ENCODE measurements around the gene UQCRC2. TPM values are rescaled to one million over a fixed set of nuclear protein-coding genes. Genes with fewer than 3 reads are reported as not detected.
A peak's percentile ranks its signal among the peaks of the same experiment; 100 is the strongest.

Gene UQCRC2
- polyA plus RNA-seq, 1 of the 3 experiments (the other 2 are of a cell fraction) = 155 TPM

DNA sequence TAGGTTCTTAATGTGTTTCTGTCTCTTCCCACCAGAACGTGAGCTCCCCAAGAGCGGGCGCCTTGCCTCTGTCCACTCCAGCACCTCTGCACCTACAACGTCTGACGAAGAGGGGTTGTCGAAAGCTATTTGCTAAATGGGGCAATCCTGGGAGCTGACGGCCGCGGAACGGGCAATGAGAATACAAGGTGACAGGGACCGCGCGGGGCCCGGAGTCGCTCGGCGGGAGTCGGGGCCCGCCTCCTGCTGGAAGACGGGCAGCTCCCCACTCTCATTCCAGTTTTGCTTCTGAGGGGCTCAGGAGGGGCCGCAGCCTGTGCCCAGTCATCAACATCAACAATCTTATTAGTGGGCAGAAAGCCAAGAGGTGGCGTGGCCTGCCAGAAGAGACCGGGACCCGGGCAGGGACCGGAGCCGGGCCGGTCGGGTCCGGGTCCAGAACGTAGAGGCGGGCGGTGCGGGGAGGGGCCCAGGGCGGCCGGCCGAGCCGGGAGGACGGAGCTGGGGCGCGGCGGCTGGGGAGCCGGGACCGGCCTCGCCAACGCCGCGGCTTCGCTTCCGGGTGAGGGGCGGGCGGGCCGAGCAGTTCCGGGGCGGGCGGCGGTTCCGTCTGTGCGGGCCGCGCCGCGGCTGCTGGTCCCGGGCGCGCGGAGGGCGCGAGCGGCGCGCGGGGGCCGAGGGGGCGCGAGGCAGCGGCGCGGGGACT lies 54.5 kb downstream of the UQCRC2 start, which contains the start of gene MOSMO:
Gene MOSMO (plus strand): TSS at position 603 of the 706 bp plus-strand sequence. CDS start 191 bp downstream, outside the sequence.
- H3K27ac ChIP-seq (ENCODE audit: low read depth in 2 of 2, low read length in 1 of 2) = peak within 1 kb of the TSS; percentile 62 to 90; a peak in 3 of 4 replicates
- peaks cover 0 to 13% of the 10 kb centered on the region in 2 experiments; a peak in 1 of 4 replicates for H3K4me1 ChIP-seq (ENCODE audit: control insufficient read depth in 1 of 2, insufficient read depth in 2 of 2, low read depth in 1 of 2, low read length in 1 of 2)
- ChIA-PET CTCF (interaction anchor here (1.3 to 6.8 kb wide), 9 partner anchors 8 to 184 kb away, joined by 3 to 95 read pairs (median 7); no protein-coding TSS in a partner anchor), POLR2A (interaction anchor here (0.5 to 1.4 kb wide), 9 partner anchors 10 to 612 kb away, joined by 3 to 7 read pairs (median 3); no protein-coding TSS in a partner anchor)
- peaks cover 23% of the 10 kb centered on the region for H4K20me1 ChIP-seq (ENCODE audit: insufficient read depth)
- under 1% methylated on average over 21 of the region's 78 CpGs for WGBS (ENCODE audit: low lambda C conversion rate)
- no peaks in the 10 kb centered on the region for H3K9me2 ChIP-seq
- H3K9me3 ChIP-seq = no peaks in the 10 kb centered on the region
- no peaks in the 10 kb centered on the region for H3K27me3 ChIP-seq (ENCODE audit: insufficient read depth)
- peak; percentile 83 for TF ChIP-seq GABPA (IDR thresholded peaks at IDR 0.05; ENCODE audit: low read depth)
- TF ChIP-seq GATA2 (CRISPR knock-in tag; IDR thresholded peaks at IDR 0.05) = no peak
- TF ChIP-seq, protein P1, sequence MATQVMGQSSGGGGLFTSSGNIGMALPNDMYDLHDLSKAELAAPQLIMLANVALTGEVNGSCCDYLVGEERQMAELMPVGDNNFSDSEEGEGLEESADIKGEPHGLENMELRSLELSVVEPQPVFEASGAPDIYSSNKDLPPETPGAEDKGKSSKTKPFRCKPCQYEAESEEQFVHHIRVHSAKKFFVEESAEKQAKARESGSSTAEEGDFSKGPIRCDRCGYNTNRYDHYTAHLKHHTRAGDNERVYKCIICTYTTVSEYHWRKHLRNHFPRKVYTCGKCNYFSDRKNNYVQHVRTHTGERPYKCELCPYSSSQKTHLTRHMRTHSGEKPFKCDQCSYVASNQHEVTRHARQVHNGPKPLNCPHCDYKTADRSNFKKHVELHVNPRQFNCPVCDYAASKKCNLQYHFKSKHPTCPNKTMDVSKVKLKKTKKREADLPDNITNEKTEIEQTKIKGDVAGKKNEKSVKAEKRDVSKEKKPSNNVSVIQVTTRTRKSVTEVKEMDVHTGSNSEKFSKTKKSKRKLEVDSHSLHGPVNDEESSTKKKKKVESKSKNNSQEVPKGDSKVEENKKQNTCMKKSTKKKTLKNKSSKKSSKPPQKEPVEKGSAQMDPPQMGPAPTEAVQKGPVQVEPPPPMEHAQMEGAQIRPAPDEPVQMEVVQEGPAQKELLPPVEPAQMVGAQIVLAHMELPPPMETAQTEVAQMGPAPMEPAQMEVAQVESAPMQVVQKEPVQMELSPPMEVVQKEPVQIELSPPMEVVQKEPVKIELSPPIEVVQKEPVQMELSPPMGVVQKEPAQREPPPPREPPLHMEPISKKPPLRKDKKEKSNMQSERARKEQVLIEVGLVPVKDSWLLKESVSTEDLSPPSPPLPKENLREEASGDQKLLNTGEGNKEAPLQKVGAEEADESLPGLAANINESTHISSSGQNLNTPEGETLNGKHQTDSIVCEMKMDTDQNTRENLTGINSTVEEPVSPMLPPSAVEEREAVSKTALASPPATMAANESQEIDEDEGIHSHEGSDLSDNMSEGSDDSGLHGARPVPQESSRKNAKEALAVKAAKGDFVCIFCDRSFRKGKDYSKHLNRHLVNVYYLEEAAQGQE (IDR thresholded peaks at IDR 0.05; ENCODE audit: low read depth, low read length) = peak; percentile 89
- peak; percentile 56; the same call in 1 of the 2 replicates for TF ChIP-seq POLR2AphosphoS5 (IDR thresholded peaks at IDR 0.05; ENCODE audit: low read depth, low read length)
- TF ChIP-seq FOXJ3 (CRISPR knock-in tag; IDR thresholded peaks at IDR 0.05) = no peak
- TF ChIP-seq FOSL2 (IDR thresholded peaks at IDR 0.05; ENCODE audit: borderline replicate concordance, low read depth) = no peak
- TF ChIP-seq NFIC (IDR thresholded peaks at IDR 0.05; ENCODE audit: borderline replicate concordance) = peak; percentile 45; the same call in 1 of the 2 replicates
- no peak for TF ChIP-seq RCOR1 (IDR thresholded peaks at IDR 0.05; ENCODE audit: low read length)
- TF ChIP-seq ELF1 (IDR thresholded peaks at IDR 0.05) = peak; percentile 46
- peak; percentile 65 for TF ChIP-seq MXI1 (IDR thresholded peaks at IDR 0.05; ENCODE audit: low read depth, low read length)
- peak; percentile 31; the same call in 1 of the 2 replicates for TF ChIP-seq SIN3A (IDR thresholded peaks at IDR 0.05; ENCODE audit: borderline replicate concordance, low read depth, low read length)
- peak within 1 kb of the TSS; percentile 96 to 98 for H3K4me3 ChIP-seq (ENCODE audit: low read depth in 2 of 2, low read length in 1 of 2)
- H2AFZ ChIP-seq (ENCODE audit: low read depth) = peak within 1 kb of the TSS; percentile 97
- peak; percentile 94 for DNase-seq
- H3K36me3 ChIP-seq (replicated peaks in 1 of 2; ENCODE audit: control insufficient read depth in 1 of 2, insufficient read depth in 2 of 2, low read length in 1 of 2) = no peaks in the 10 kb centered on the region
- H3F3A ChIP-seq (replicated peaks; ENCODE audit: insufficient read depth) = peaks cover 3% of the 10 kb centered on the region
- H3K9ac ChIP-seq = peak within 1 kb of the TSS; percentile 89
- peak within 1 kb of the TSS; percentile 96 for H3K4me2 ChIP-seq
- peaks cover 44% of the 10 kb centered on the region for H3K79me2 ChIP-seq (ENCODE audit: insufficient read depth)
